Liver (tissue), 3 donors: ENCODE measurements around the gene ZNF513.

Experiments used
- CTCF ChIP-seq: fragments of 150-350 bp; IDR thresholded peaks from 2 replicates; pipeline ENCODE4 v1.5.1; 2017; ENCODE audit warnings: improper control_type of control experiment, low read depth, low read length; ENCODE audit not compliant: missing input control
- HNF4A ChIP-seq, 2 donors: conservative IDR thresholded peaks; 2 replicates each; pipeline ENCODE4 v1.6.1; 2016; ENCODE audit warnings: antibody characterized with exemption in 2 of 2, mild to moderate bottlenecking in 2 of 2
- donor health status: healthy.
- donor health status: healthy.

GRCh38 chr2:27363933-27364332, 16.6 kb downstream of the ZNF513 start:
- no peak for TF ChIP-seq HNF4A (conservative IDR thresholded peaks at IDR 0.05)
- TF ChIP-seq CTCF: no peak
